BJ (cell line): ENCODE results near the gene CTTN. TPM values are rescaled to one million over a fixed set of nuclear protein-coding genes. Genes with fewer than 3 reads are reported as not detected.
A peak's percentile ranks its signal among the peaks of the same experiment; 100 is the strongest.

Source experiments
- CTCF ChIA-PET: fragments of 350-600 bp; formaldehyde crosslinking; extraction: SDS; loops from one replicate; lab custom pipeline; 2021; ENCODE audit warnings: antibody characterized with exemption, inconsistent platforms; lab: Yijun Ruan, JAX
- POLR2A ChIA-PET: fragments of 300-600 bp; sonication (Branson Sonifier 250); formaldehyde crosslinking; extraction: SDS; loops from one replicate; lab custom pipeline; 2021; ENCODE audit warnings: antibody characterized with exemption; lab: Charles Lee
- DNase-seq: peaks from one replicate; pipeline ENCODE4 v3.0.0-alpha.2; 2011; ENCODE audit warnings: low read depth
- H3K27me3 ChIP-seq: 2 replicates; pipeline ENCODE4 v1.6.0; 2011; ENCODE audit warnings: low read length; ENCODE audit not compliant: control insufficient read depth, insufficient read depth
- H3K36me3 ChIP-seq: 2 replicates; pipeline ENCODE4 v1.5.1; 2011; ENCODE audit warnings: low read length; ENCODE audit not compliant: control insufficient read depth, insufficient read depth
- H3K4me3 ChIP-seq: 2 replicates; pipeline ENCODE4 v1.5.1; 2011; ENCODE audit warnings: low read depth, mild to moderate bottlenecking, control low read depth, low read length
- CTCF ChIP-seq: IDR thresholded peaks from 2 replicates; pipeline ENCODE4 v1.5.1; 2011; ENCODE audit warnings: low read depth, mild to moderate bottlenecking, control low read depth, inconsistent platforms, low read length, moderate library complexity; ENCODE audit not compliant: insufficient read depth
- polyA plus RNA-seq: library from polyadenylated mRNA; depleted of rRNA; stranded (reverse); fragments of >200 nt; gene quantifications from 2 replicates; pipeline ENCODE4 v1.2.3, GENCODE V29; 2011

CTTN gene
- polyA plus RNA-seq, 1 experiment, result 166 TPM

- ChIA-PET CTCF (interaction anchor here (0.7 to 1.9 kb wide), 5 partner anchors 9 to 56 kb away, joined by 3 to 5 read pairs (median 3); no protein-coding TSS in a partner anchor), POLR2A (no interaction called here)
- Histone ChIP-seq H3K36me3 (peaks cover 3% of the 10 kb centered on the region; the same call in 1 of the 2 replicates), H3K4me3 (no peak overlapping the region), H3K27me3 (no peaks in the 10 kb centered on the region)
- DNase-seq, result no peak
- no peak; the same call in 1 of the 2 replicates for TF ChIP-seq CTCF
Measured at GRCh38 chr11:70378506-70379134, 19.7 kb upstream of the CTTN start.

GRCh38 chr11:70381350-70381749 is 17.0 kb upstream of the CTTN start:
- no peaks in the 10 kb centered on the region for H3K27me3 ChIP-seq
- peaks cover 4% of the 10 kb centered on the region for H3K36me3 ChIP-seq
- no peak for DNase-seq
- POLR2A ChIA-PET, result no interaction called here
- H3K4me3 ChIP-seq, result no peak overlapping the region
- TF ChIP-seq CTCF, result no peak
- CTCF ChIA-PET, result interaction anchor here (2.5 kb wide), 1 partner anchor 8 kb away, joined by 5 read pairs; no protein-coding TSS in a partner anchor

- peak; percentile 58 for DNase-seq
- POLR2A ChIA-PET, result interaction anchor here (0.6 kb wide), 1 partner anchor 14 kb away, joined by 3 read pairs; no protein-coding TSS in a partner anchor
- TF ChIP-seq CTCF, result peak; percentile 33; the same call in 1 of the 2 replicates
- peaks cover 4% of the 10 kb centered on the region for H3K36me3 ChIP-seq
- no peaks in the 10 kb centered on the region for H3K27me3 ChIP-seq
- H3K4me3 ChIP-seq, result no peak overlapping the region
- CTCF ChIA-PET, result interaction anchor here (1.0 to 2.5 kb wide), 3 partner anchors 9 to 29 kb away, joined by 3 to 5 read pairs (median 3); no protein-coding TSS in a partner anchor
Measured at GRCh38 chr11:70381872-70382861, 16.2 kb upstream of the CTTN start.

GRCh38 chr11:70383664-70384565 is 14.4 kb upstream of the CTTN start:
- TF ChIP-seq CTCF, result no peak
- no peaks in the 10 kb centered on the region for H3K27me3 ChIP-seq
- DNase-seq, result no peak
- POLR2A ChIA-PET, result no interaction called here
- CTCF ChIA-PET, result interaction anchor here (1.1 kb wide), 1 partner anchor 27 kb away, joined by 3 read pairs; no protein-coding TSS in a partner anchor
- peaks cover 4% of the 10 kb centered on the region; the same call in 1 of the 2 replicates for H3K36me3 ChIP-seq
- H3K4me3 ChIP-seq, result no peak overlapping the region
